Skin of body (tissue), 2 donors: ENCODE results near the gene LRCH1. TPM values are rescaled to one million over a fixed set of nuclear protein-coding genes. Genes with fewer than 3 reads are reported as not detected.
"Not testable (repeated sequence)": the region's sequence is repeated elsewhere in the genome, so short reads cannot be mapped to it uniquely, and the experiment has no call there.

Experiments
- DNase-seq: peaks from one replicate; lab custom pipeline; 2025; lab: John Stamatoyannopoulos, UW
- total RNA-seq: library from RNA; depleted of rRNA; stranded (reverse); fragments of >200 nt; gene quantifications from one replicate; pipeline ENCODE4 v1.2.3, GENCODE V29; 2014

Gene LRCH1
- total RNA-seq, 1 donor from 2014 or later, result 19.5 TPM

- no peak for DNase-seq
These were observed 194.3 kb downstream of the LRCH1 start for GRCh38 chr13:46747031-46747820.

DNA sequence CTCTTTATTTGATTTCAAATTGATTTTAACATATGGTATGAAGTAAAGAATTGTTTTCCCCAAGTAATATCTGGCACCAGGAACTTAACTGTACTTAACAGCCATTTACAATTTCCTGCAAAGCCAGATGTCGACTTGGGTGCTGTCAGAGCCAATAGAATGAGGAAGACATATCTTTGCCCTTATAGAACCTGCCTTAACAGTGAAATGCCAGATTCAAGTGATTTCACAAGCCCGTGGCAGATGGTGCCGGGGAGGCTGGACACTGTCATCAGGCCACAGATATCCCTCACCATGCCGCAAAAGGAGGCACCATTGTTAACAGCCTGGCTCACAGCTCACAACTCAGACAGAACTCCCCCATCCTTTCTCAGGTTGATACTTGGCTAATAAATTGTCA, 195.3 kb downstream of the LRCH1 start:
- DNase-seq, result no peak

- no peak for DNase-seq
These were observed 197.0 kb downstream of the LRCH1 start for GRCh38 chr13:46749951-46750350.

GRCh38 chr13:46751811-46752635, 199.1 kb downstream of the LRCH1 start:
- no peak for DNase-seq

DNA sequence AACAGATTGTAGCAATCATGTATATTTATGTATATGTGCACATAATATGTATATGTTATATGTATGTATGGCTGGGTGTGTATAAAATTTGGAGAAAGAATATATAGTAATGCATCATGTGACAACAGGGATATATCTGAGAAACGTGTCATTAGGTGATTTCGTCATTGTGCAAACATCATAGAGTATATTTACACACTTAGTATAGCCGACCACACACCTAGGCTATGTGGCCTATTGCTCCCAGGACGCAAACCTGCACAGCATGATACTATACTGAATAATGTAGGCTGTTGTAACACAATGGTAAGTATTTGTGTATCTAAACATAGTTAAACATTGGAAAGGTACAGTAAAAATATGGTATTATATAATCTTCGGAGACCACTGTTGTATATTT, 200.2 kb downstream of the LRCH1 start:
- DNase-seq, result no peak

DNA sequence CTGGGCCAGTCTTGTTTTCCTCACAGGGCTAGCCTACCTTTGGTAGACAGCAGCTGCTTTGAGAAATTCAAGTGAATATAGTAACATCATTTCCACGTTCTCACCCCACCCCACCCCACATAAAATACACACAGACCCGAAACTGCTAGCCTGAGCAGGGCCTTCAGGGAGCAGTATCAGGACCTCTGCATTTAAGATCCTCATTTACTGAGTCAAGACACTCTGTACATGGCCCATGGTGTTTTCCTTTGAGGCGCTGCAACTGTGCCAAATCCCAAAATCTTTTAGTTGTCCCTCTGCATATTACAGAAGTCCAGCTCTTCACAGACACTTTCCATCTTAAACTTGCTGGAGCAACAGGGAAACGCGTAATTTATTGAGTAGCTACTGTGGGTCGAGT, 200.9 kb downstream of the LRCH1 start:
- DNase-seq, result no peak

GRCh38 chr13:46754812-46755211, 201.8 kb downstream of the LRCH1 start:
- DNase-seq, result no peak

DNA sequence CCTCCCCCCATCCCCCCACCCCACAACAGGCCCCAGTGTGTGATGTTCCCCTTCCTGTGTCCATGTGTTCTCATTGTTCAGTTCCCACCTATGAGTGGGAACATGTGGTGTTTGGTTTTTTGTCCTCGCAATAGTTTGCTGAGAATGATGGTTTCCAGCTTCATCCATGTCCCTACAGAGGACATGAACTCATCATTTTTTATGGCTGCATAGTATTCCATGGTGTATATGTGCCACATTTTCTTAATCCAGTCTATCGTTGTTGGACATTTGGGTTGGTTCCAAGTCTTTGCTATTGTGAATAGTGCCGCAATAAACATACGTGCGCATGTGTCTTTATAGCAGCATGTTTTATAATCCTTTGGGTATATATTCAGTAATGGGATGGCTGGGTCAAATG, 202.5 kb downstream of the LRCH1 start:
- not testable (repeated sequence) for DNase-seq

- no peak for DNase-seq
These were observed 204.0 kb downstream of the LRCH1 start for GRCh38 chr13:46756977-46757376.

DNA sequence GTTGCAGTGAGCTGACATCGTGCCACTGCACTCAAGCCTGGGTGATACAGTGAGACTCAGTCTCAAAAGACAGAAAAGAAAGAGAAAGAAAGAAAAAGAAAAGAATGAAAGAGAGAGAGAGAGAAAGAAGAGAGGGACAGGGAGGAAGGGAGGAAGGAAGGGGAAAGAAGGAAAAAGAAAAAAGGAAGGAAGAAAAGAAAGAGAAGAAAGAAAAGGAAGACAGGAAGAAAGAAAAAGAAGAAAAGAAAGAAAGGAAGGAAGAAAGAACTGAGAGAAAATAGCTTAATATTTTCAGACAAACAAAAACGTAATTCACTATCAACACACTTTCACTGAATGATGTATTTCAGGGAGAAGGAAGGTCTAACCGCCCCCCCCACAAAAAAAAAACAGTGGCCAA, 204.7 kb downstream of the LRCH1 start:
- no peak for DNase-seq

DNA sequence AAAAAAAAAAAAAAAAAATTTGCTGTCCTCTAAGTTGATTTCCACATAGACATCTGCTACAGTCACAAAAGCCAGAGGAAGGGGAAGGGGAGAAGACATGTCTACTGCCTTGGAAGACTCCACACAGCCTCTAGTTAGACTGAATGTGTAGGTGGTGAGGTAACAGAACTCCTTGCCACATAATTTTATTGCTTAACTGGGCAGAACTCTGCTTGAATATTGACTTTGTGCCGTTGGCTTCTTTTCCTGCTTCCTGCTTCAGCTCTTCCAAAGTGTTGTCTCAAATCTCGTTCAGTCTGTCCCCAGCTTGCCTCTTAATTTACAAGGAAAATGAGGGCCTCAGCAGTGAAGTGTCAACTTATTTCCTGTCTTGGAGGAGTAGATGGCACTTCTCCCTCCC, 206.9 kb downstream of the LRCH1 start:
- no peak for DNase-seq

DNA sequence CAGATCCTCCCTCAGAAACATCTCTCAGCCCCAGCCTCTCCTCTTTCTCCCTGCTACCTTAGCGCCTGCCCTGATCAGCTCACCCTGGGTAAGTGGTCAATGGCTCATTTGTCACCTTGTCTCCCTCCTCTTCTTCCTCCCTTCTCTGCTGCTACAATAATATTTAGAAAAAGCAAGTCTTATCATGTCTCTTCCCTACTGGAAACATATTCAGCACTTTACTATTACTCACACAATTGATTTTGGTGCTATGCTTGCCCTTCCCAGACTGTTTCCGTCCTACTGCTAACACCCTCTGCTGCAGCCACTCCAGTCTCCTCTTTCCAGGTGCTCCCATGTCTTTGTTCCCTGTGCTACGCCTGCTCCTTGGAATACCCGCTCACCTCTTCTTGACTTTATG, 208.2 kb downstream of the LRCH1 start:
- DNase-seq, result no peak

DNA sequence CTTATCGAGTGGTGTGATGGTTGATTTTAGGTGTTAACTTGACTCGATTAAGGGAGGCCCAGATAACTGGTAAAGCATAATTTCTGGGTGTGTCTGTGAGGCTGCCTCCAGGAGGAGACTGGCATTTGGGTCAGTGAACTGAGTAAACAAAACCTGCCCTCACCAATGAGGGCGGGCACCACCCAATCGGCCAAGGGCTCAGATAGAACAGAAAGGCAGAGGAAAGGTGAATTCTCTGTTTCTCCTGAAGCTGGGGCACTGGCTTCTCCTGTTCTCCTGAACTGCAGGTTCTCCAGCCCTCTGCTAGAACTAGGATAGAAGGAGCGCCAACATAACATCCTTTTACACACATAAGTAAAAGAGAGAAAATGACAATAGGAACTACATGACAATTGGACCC, 208.9 kb downstream of the LRCH1 start:
- no peak for DNase-seq

- not testable (repeated sequence) for DNase-seq
These were observed 217.0 kb downstream of the LRCH1 start for GRCh38 chr13:46769925-46770324.

DNA sequence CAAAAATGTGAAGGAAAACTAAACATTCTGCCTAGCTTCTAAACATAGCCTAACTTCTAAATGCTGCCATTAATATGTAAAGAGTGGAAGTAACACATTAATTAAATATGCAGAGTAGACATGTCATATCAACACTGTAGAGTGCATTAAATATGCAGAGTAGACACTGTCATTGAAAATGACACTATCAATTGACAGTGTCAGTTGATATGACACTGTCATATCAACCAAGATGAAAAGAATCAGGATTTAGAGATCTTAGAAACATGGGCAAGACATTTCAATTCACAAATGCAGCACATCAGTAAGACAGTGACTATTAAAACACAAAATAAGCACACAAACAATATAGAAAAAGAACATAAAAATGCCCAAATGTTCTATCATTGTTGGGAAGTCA, 218.7 kb downstream of the LRCH1 start:
- no peak for DNase-seq

DNA sequence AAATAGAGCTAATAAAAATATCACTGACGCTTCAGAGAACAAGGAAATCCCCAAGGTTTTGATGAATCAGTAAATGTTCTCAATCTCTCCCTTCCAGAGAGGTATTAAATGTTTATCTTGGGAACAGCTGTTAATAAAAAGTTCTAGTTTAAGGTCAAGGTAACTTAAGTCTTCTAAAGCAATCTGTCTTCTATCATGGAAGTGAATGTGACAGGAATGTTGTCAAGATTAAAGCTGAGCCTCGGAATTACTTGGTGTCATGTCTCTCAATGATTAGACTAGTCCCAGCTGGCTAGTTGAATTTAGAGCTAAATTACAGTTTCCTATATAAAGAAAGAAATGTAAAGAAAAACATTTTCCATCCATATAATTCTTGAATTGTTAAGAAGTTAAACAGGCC, 220.6 kb downstream of the LRCH1 start:
- no peak for DNase-seq

- DNase-seq, result no peak
These were observed 222.6 kb downstream of the LRCH1 start for GRCh38 chr13:46775385-46776107.

DNA sequence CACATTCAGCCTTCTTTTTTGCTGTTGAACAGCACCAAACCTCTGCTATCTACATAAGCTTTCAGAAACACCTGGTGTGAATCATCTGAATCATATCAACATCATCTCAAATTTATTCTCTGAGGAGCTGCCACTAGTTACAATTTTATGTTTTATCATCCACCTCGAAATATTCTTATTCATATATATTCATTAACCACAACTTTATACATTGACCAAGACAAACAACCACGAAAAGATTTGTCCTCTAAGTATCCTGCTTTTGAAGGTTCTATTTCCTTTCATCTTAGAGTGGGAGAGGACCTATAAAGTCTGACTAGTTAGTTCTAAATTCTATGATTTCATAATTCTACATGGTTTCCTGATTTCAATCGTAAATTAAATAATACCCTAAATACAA, 225.1 kb downstream of the LRCH1 start:
- no peak for DNase-seq

DNA sequence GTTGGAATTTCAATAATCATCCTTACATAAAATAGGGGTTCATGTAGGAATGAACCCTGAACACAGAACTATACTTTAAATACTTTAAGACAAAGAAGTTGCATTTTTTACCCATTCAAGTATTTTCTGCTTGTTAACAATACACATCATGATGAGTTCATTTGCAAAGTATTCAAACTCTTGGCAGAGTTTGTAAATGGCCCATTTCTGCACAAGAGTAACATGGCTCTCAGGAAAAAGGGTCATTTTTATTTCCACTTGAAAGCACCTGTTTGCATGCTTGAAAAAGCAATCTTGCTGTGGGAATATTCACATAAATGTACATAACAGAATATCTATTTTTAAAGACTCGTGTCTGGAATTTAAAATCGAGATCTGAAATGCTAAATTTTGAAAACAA, 225.9 kb downstream of the LRCH1 start:
- no peak for DNase-seq

DNA sequence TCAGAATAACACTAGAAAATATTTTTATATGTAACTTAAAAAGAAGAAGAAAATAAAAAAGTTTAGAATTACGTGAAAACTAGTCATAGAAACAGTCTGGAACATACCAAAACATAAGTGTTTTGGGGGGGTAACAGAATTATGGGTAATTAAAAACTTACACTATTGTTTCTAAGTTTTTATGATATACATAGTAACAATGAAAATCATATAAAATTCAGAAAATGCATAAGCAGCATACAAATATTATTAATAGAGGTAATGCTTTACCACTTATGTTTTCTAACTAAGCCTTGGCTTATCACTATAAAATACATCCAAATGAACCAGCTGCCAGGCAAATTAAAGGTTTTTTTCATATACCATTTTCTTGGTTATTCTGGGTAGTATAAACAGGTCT, 229.1 kb downstream of the LRCH1 start:
- DNase-seq, result no peak

- no peak for DNase-seq
These were observed 229.7 kb downstream of the LRCH1 start for GRCh38 chr13:46782691-46783090.

- DNase-seq, result no peak
These were observed 230.5 kb downstream of the LRCH1 start for GRCh38 chr13:46783504-46783903.
